HCT116 (cell line): Measurements from ENCODE around the gene GPS2.

Experiments
- CEBPB ChIP-seq: IDR thresholded peaks from 2 replicates; pipeline ENCODE4 v1.6.1; 2012; ENCODE audit warnings: low read depth
- CTCF ChIP-seq, 3 experiments: fragments of 200-600 bp in 1 of 3; sonication (generic) in 1 of 3; IDR thresholded peaks in 2 of 3; conservative IDR thresholded peaks in 1 of 3; 2 replicates each; pipeline ENCODE4 v1.5.1; 2012 to 2017; ENCODE audit warnings: low read depth in 2 of 3, low read length in 2 of 3, antibody characterized with exemption in 1 of 3, borderline replicate concordance in 1 of 3, control low read depth in 1 of 3, mild to moderate bottlenecking in 1 of 3, mixed read lengths in 1 of 3, mixed run types in 1 of 3, moderate library complexity in 1 of 3; ENCODE audit not compliant: insufficient read depth in 1 of 3
- ELF1 ChIP-seq: IDR thresholded peaks from 2 replicates; pipeline ENCODE4 v1.6.1; 2012; ENCODE audit warnings: low read depth, borderline replicate concordance
- EZH2 ChIP-seq: fragments of 200-600 bp; sonication (generic); IDR thresholded peaks from 2 replicates; pipeline ENCODE4 v1.6.1; 2017; ENCODE audit warnings: antibody characterized with exemption, mixed run types
- JUND ChIP-seq: IDR thresholded peaks from 2 replicates; pipeline ENCODE4 v1.6.1; 2012
- POLR2A ChIP-seq: IDR thresholded peaks from 2 replicates; pipeline ENCODE4 v1.7.0; 2011; ENCODE audit warnings: borderline replicate concordance; ENCODE audit not compliant: insufficient read depth, insufficient read length; ENCODE audit errors: extremely low read depth
- POLR2AphosphoS5 ChIP-seq: IDR thresholded peaks from 2 replicates; pipeline ENCODE4 v1.6.1; 2011; ENCODE audit warnings: mild to moderate bottlenecking, low read depth, low read length, moderate library complexity
- RAD21 ChIP-seq: IDR thresholded peaks from 2 replicates; pipeline ENCODE4 v1.6.1; 2012; ENCODE audit warnings: low read depth, mild to moderate bottlenecking
- REST ChIP-seq: IDR thresholded peaks from 2 replicates; pipeline ENCODE4 v1.6.1; 2012; ENCODE audit warnings: low read depth
- SIN3A ChIP-seq: IDR thresholded peaks from 2 replicates; pipeline ENCODE4 v1.6.1; 2012; ENCODE audit warnings: low read depth
- ZNF274 ChIP-seq: fragments of 200-500 bp; sonication (Bioruptor generic); IDR thresholded peaks from 2 replicates; pipeline ENCODE4 v1.6.1; 2014; ENCODE audit warnings: mild to moderate bottlenecking, low read depth, low read length, inconsistent platforms
- TF ChIP-seq, protein P1 (sequence below): IDR thresholded peaks from 2 replicates; pipeline ENCODE4 v1.6.1; 2012

GRCh38 chr17:7266784-7267183 is 48.4 kb downstream of the GPS2 start:
- no peak for TF ChIP-seq CTCF (IDR thresholded peaks at IDR 0.05 in 2 of 3, conservative IDR thresholded peaks at IDR 0.05 in 1 of 3; ENCODE audit: borderline replicate concordance in 1 of 3, insufficient read depth in 1 of 3, low read depth in 2 of 3, low read length in 2 of 3)
- no peak for TF ChIP-seq POLR2A
- no peak for TF ChIP-seq SIN3A
- TF ChIP-seq, protein P1, sequence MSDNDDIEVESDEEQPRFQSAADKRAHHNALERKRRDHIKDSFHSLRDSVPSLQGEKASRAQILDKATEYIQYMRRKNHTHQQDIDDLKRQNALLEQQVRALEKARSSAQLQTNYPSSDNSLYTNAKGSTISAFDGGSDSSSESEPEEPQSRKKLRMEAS: no peak
- no peak for TF ChIP-seq POLR2AphosphoS5
- TF ChIP-seq JUND: no peak
- TF ChIP-seq REST: no peak
- no peak for TF ChIP-seq RAD21
- no peak for TF ChIP-seq EZH2
- TF ChIP-seq CEBPB: no peak
- TF ChIP-seq ZNF274: no peak
- no peak for TF ChIP-seq ELF1
